Stimulated activated CD4-positive, alpha-beta T cell treated with anti-CD3 and anti-CD28 coated beads, Interleukin-2, amount 100 ng/mL, for 48 hours (primary cell): Measurements from ENCODE around the gene SRRM3.
"Not testable (repeated sequence)": the region's sequence is repeated elsewhere in the genome, so short reads cannot be mapped to it uniquely, and the experiment has no call there.

Source experiments
- DNase-seq, 2 donors: peaks; one replicate each; pipeline ENCODE4 v3.0.0-alpha.2; 2020

The SRRM3 gene

GRCh38 chr7:76191783-76192240, 9.9 kb upstream of the SRRM3 start:
- no peak for DNase-seq

- DNase-seq, result no peak
Observed at GRCh38 chr7:76193466-76193865, 8.2 kb upstream of the SRRM3 start.

- no peak for DNase-seq
Observed at GRCh38 chr7:76193883-76194282, 7.8 kb upstream of the SRRM3 start.

GRCh38 chr7:76196786-76197185, 4.9 kb upstream of the SRRM3 start:
- no peak for DNase-seq

GRCh38 chr7:76198202-76198601, 3.5 kb upstream of the SRRM3 start:
- DNase-seq, result no peak

GRCh38 chr7:76202666-76203030, 952 bp downstream of the SRRM3 start:
- no peak for DNase-seq

- no peak for DNase-seq
Observed at GRCh38 chr7:76204147-76204546, 2.5 kb downstream of the SRRM3 start.

GRCh38 chr7:76206633-76207032, 4.9 kb downstream of the SRRM3 start:
- DNase-seq, result no peak

- DNase-seq, result no peak
Observed at GRCh38 chr7:76209310-76209709, 7.6 kb downstream of the SRRM3 start.

- no peak for DNase-seq
Observed at GRCh38 chr7:76211216-76211615, 9.5 kb downstream of the SRRM3 start.

GRCh38 chr7:76215349-76215748, 13.7 kb downstream of the SRRM3 start:
- not testable (repeated sequence) for DNase-seq

- DNase-seq, result no peak
Observed at GRCh38 chr7:76216381-76217082, 14.8 kb downstream of the SRRM3 start.

- DNase-seq, result no peak
Observed at GRCh38 chr7:76217942-76218566, 16.4 kb downstream of the SRRM3 start.

- DNase-seq, result no peak
Observed at GRCh38 chr7:76220185-76221057, 18.7 kb downstream of the SRRM3 start.

- no peak for DNase-seq
Observed at GRCh38 chr7:76222333-76222732, 20.6 kb downstream of the SRRM3 start.

- DNase-seq, result no peak
Observed at GRCh38 chr7:76222839-76223238, 21.1 kb downstream of the SRRM3 start.

- DNase-seq, result no peak
Observed at GRCh38 chr7:76223286-76223972, 21.7 kb downstream of the SRRM3 start.

- DNase-seq, result no peak
Observed at GRCh38 chr7:76224695-76225094, 23.0 kb downstream of the SRRM3 start.

GRCh38 chr7:76225379-76225778, 23.7 kb downstream of the SRRM3 start:
- DNase-seq, result peak; percentile 8 to 14

GRCh38 chr7:76225951-76226350, 24.3 kb downstream of the SRRM3 start:
- DNase-seq, result no peak

- DNase-seq, result not testable (repeated sequence)
Observed at GRCh38 chr7:76226878-76227423, 25.3 kb downstream of the SRRM3 start.

GRCh38 chr7:76230214-76230613, 28.5 kb downstream of the SRRM3 start:
- DNase-seq, result no peak

GRCh38 chr7:76231071-76231470, 29.4 kb downstream of the SRRM3 start:
- DNase-seq, result no peak
